ENCODE data around the gene PDZD8.
"Not testable (repeated sequence)": the region's sequence is repeated elsewhere in the genome, so short reads cannot be mapped to it uniquely, and the experiment has no call there.

DNA sequence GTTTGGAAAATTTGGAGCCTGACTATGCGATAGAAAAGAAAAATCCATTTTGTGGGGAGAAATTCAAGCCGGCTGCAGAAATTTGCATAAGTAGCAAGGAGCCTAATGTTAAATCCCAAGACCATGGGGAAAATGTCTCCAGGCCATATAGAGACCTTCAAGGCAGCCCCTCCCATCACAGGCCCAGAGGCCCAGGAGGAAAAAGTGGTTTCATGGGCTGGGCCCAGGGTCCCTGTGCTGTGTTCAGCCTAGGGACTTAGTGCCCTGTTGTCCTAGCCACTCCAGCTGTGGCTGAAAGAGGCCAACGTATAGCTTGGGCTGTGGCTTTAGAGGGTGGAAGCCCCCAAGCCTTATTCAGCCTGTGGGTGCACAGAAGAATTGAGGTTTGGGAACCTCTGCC lies 71.8 kb downstream of the PDZD8 start:
- TF ChIP-seq POLR2AphosphoS5, EP300, POLR2A (IDR thresholded peaks at IDR 0.05): not testable (repeated sequence)
- TF ChIP-seq, protein P1, sequence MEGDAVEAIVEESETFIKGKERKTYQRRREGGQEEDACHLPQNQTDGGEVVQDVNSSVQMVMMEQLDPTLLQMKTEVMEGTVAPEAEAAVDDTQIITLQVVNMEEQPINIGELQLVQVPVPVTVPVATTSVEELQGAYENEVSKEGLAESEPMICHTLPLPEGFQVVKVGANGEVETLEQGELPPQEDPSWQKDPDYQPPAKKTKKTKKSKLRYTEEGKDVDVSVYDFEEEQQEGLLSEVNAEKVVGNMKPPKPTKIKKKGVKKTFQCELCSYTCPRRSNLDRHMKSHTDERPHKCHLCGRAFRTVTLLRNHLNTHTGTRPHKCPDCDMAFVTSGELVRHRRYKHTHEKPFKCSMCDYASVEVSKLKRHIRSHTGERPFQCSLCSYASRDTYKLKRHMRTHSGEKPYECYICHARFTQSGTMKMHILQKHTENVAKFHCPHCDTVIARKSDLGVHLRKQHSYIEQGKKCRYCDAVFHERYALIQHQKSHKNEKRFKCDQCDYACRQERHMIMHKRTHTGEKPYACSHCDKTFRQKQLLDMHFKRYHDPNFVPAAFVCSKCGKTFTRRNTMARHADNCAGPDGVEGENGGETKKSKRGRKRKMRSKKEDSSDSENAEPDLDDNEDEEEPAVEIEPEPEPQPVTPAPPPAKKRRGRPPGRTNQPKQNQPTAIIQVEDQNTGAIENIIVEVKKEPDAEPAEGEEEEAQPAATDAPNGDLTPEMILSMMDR (IDR thresholded peaks at IDR 0.05): not testable (repeated sequence)
